Measurements from ENCODE around the gene TRAPPC4.

GRCh38 chr11:119021631-119022030 is 3.1 kb downstream of the TRAPPC4 start:
- no peak for TF ChIP-seq CTCF (IDR thresholded peaks at IDR 0.05; ENCODE audit: poor library complexity)
- no peak for TF ChIP-seq EZH2phosphoT487 (IDR thresholded peaks at IDR 0.05; ENCODE audit: low read depth, severe bottlenecking, unreplicated experiment)
- TF ChIP-seq EZH2 (IDR thresholded peaks at IDR 0.05; ENCODE audit: borderline replicate concordance) = no peak

Measured in hepatocyte (in vitro differentiated cells).